Activated CD4-positive, alpha-beta T cell treated with anti-CD3 and anti-CD28 coated beads, Interleukin-2, amount 50 U/mL, for 1 hour (primary cell): ENCODE results near the gene ASTN1.

ENCODE experiments used
- DNase-seq: peaks from one replicate; pipeline ENCODE4 v3.0.0-alpha.2; 2020

The ASTN1 gene

GRCh38 chr1:176820391-176821031 is 344.0 kb downstream of the ASTN1 start:
- no peak for DNase-seq

- no peak for DNase-seq
Measured at GRCh38 chr1:176816232-176816631, 348.3 kb downstream of the ASTN1 start.

- no peak for DNase-seq
Measured at GRCh38 chr1:176815621-176816020, 348.9 kb downstream of the ASTN1 start.

- DNase-seq: no peak
Measured at GRCh38 chr1:176811511-176812288, 352.8 kb downstream of the ASTN1 start.

- no peak for DNase-seq
Measured at GRCh38 chr1:176809292-176809691, 355.2 kb downstream of the ASTN1 start.
